ENCODE data around the gene ADD1.

ADD1 gene

DNA sequence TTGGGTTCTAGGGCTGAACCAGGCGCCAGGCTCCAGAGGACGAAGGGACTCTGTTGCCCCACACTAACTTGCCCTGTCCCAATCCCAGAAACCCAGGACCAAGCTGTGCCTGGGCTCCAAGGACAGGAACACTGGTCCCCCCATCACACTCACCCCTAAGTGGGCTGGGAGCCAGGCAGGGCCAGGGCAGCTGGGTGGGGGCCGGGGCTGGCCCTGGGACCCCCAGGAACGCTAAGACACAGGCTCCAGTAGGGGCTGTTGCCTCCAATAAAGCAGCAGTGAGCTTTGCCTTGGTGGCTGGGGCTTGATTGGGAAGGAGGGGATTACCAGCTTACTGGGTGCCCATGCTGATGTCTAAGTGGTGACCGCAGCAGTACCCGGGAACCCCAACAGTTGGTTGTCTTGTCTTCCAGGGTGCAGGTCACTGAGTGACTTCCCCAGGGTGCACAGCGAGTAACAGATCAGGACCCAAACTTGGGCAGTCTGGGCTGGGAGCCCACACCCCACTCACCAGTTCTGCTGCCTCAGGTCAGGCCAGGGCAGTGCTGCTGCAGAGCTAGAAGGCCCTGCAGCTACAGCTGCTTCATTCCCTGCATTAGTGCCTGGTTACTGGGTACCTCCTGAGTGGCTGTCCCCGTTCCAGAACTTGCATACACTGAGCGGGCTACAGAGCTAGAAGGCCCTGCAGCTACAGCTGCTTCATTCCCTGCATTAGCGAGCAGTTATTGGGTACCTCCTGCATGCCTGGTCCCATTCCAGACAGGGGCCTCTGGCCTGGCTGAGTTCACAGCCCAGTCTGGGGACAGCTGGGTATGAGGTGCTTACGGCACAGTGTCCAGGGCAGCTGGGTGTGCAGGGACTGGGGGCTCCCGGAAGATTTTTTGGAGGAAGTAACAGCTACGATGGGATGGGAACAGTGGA lies 9.4 kb upstream of the ADD1 start:
- no peak for DNase-seq (ENCODE audit: low read depth in 1 of 2, low spot score in 1 of 2)

- DNase-seq (ENCODE audit: low read depth in 1 of 2, low spot score in 1 of 2) = no peak
Observed at GRCh38 chr4:2835978-2836377, 7.7 kb upstream of the ADD1 start.

GRCh38 chr4:2836391-2836859 lies 7.2 kb upstream of the ADD1 start:
- DNase-seq (ENCODE audit: low read depth in 1 of 2, low spot score in 1 of 2) = no peak

DNA sequence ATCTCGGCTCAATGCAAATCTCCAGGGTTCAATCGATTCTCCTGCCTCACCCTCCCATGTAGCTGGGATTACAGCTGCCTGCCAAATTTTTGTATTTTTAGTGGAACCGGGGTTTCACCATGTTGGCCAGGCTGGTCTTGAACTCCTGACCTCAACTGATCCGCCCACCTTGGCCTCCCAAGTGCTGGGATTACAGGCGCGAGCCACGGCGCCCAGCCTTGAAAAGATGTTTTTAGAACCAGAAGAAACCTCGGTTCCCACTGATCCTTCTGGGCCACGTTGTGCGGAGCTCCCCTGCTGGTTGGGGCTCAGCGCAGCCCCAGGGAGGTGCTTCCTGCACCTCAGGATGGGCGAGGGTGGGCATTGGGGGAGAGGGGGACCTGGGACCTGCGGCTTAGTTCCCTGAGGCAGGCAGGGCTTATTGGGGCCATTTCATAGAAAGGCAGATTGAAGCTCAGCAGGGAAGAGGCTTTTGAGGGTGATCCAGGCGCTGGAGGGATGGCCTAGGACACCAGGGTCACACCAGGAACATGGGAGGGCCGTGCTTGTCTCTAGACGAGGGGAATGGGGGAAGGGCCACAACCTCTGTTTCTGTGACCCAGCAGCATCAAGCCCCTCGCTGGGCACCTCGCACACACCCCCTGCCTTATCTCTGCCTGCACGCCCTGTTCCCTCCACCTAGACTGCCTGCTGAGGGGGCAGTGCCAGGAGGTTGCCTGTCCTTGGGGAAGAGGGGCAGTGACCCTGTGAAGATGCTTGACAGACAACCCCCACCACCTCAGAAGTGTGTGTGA lies 6.3 kb upstream of the ADD1 start:
- no peak for DNase-seq (ENCODE audit: low read depth in 1 of 2, low spot score in 1 of 2)

DNA sequence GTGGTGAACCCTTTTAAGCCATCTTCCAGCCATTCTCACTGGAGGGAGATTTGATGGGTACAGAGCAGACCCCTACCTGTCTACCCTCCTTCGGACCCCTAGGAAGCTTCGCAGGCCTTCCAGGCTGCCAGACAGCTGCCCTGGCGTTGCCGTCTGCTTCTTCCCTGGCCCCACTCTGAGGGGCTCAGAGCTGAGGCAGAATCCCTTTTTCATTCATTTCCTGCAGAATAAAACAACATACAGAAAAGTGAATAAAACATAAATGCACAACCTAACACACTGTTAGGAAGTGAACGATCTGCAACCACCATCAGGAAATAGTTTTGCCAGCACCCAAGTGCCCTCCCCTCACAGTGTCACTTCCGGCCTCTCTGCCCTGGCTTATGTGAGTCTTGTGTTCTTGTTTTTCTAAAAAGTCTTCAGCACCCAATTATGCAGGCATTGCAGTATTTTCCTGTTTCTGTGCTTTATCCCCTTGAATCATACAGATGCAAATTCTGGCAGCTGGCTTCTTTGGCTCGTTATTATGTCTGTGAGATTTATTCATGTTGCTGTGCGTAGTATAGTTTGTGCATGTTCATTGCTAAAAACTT lies 5.6 kb upstream of the ADD1 start:
- DNase-seq (ENCODE audit: low read depth in 1 of 2, low spot score in 1 of 2) = peak; percentile 32 to 33

DNA sequence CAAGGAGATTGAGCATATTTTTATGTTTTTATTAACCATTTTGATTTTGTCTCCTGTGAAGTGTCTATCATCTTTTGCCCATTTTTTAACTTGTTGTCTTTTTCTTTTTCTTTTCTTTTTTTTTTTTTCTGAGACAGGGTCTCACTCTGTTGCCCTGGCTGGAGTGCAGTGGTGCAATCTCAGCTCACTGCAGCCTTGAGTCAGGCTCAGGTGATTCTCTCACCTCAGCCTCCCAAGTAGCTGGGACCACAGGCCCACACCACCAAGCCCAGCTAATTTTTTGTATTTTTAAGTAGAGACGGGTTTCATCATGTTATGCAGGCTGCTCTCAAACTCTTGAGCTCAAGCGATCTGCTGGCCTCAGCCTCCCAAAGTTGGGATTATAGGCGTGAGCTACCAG lies 4.6 kb upstream of the ADD1 start:
- no peak for DNase-seq (ENCODE audit: low read depth in 1 of 2, low spot score in 1 of 2)

- no peak for DNase-seq (ENCODE audit: low read depth in 1 of 2, low spot score in 1 of 2)
Observed at GRCh38 chr4:2842687-2843262, 869 bp upstream of the ADD1 start.

GRCh38 chr4:2843941-2844584 lies 419 bp downstream of the ADD1 start:
- no peak for DNase-seq (ENCODE audit: low read depth in 1 of 2, low spot score in 1 of 2)

- no peak for DNase-seq (ENCODE audit: low read depth in 1 of 2, low spot score in 1 of 2)
Observed at GRCh38 chr4:2846172-2846571, 2.5 kb downstream of the ADD1 start.

GRCh38 chr4:2847302-2847871 lies 3.7 kb downstream of the ADD1 start:
- DNase-seq (ENCODE audit: low read depth in 1 of 2, low spot score in 1 of 2) = no peak

DNA sequence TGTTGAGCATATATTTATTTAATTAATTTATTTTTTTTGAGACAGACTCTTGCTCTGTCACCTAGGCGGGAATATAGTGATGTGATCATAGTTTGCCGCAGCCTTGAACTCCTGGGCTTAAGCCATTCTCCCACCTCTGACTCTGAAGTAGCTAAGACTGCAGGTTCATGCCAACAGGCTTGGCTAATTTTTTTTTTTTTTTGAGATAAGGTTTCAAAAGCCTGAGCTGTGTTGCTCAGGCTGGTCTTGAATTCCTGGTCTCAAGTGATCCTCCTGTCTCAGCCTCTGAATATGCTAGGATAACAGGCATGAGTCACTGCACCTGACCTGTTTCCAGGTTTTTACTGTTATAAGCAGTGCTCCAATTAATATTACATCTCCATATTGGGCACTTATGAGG lies 4.8 kb downstream of the ADD1 start:
- DNase-seq (ENCODE audit: low read depth in 1 of 2, low spot score in 1 of 2) = no peak

- no peak for DNase-seq (ENCODE audit: low read depth in 1 of 2, low spot score in 1 of 2)
Observed at GRCh38 chr4:2849267-2850152, 5.9 kb downstream of the ADD1 start.

DNA sequence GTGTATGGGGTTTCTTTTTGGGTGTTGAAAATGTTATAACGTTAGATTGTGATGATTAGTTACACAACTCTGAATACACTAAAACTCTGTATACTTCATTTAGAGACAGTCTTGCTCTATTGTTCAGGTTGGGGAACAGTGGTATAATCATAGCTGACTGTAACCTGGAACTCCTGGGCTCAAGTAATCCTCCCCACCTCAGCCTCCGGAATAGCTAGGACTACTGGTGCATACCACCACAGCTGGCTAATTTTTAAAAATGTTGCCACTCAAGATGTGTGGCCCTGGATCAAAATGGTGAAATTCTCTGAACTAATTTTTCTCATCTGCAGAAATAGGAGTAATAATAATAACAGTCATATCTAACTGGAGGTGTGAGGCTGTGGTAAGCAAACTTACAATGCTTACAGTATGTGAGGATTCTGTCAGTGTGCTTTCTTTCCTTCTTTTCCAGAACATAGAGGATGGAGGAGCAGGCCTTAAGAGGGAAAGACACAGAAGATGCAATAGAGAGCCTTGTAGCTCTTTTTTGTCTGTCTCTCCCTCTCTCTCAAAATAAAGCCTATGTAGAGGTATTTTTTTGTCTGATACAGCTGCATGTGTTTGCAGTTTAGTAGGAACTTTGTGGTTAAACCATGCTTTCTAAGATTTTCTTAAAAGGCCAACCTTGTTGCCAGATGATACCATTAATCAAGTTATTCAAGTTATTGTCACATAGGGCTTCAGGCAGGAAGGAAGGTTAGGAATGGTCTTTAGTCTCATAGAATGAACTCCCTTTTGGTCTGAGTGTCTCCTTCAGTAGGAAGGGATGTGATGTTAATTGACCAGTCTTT lies 7.5 kb downstream of the ADD1 start:
- DNase-seq (ENCODE audit: low read depth in 1 of 2, low spot score in 1 of 2) = no peak

DNA sequence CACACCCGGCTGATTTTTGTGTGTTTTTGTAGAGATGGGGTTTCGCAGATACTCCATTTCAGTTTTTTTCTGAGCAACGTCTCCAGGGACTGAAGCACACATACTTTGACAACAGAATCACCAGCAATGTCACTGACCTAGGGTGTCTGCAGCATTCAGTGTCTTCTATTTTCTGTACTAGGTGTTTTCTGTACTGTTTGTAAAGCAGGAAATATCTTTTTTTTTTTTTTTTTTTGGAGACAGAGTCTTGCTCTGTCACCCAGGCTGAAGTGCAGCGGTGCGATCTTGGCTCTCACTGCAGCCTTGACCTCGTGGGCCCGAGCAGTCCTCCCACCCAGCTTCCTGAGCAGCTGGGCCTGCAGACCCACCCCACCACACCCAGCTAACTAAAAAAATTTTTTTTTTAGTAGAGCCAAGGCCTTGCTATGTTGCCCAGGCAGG lies 8.9 kb downstream of the ADD1 start:
- no peak for DNase-seq (ENCODE audit: low read depth in 1 of 2, low spot score in 1 of 2)

DNA sequence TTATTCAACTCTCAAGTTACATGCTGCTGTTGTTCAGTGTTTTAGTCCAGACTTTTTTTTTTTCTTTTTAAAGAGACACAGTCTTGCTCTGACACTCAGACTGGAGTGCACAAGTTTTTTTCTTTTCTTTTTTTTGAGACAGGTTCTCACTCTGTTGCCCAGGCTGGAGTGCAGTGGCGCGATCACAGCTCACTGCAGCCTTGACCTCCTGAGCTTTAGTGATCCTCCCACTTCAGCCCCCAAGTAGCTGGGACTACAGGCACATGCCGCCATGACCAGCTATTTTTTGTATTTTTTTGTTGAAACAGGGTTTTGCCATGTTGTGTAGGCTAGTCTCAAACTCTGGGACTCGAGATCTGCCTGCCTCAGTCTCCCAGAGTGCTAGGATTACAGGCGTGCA lies 11.9 kb downstream of the ADD1 start:
- no peak for DNase-seq (ENCODE audit: low read depth in 1 of 2, low spot score in 1 of 2)

DNA sequence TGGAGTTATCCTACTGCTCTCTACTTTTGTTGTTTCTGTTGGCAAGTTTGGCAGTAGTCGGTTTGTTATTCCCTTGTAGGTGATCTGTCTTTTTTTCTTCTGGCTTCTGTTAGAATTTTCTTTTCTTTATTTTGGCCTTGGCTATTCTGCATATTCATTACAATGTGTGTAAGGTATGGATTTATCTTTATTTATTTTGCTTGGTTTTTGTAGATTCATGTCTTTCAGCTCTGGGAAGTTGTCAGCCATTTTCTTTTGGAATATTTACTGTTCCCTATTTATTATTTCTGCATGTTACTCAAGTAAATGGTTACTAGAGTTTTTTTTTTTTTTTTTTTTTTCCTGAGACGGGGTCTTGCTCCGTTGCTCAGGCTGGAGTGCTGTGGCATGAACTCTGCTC lies 12.6 kb downstream of the ADD1 start:
- DNase-seq (ENCODE audit: low read depth in 1 of 2, low spot score in 1 of 2) = no peak

GRCh38 chr4:2857349-2857927 lies 13.8 kb downstream of the ADD1 start:
- no peak for DNase-seq (ENCODE audit: low read depth in 1 of 2, low spot score in 1 of 2)
